Heart right ventricle (tissue), 16 donors: ENCODE measurements around the gene RASSF7. TPM values are rescaled to one million over a fixed set of nuclear protein-coding genes. Genes with fewer than 3 reads are reported as not detected.

ENCODE experiments used
- ATAC-seq, 8 donors: fragments of 200-7000 bp; cut with Tn5 transposase; one replicate each; pipeline ENCODE4 v1.9.1; 2020; ENCODE audit warnings: mild to moderate bottlenecking in 8 of 8, moderate library complexity in 8 of 8, moderate number of reproducible peaks in 1 of 8
- DNase-seq, 2 donors: peaks; one replicate each; pipeline ENCODE4 v3.0.0-alpha.2; 2020
- H3K27ac ChIP-seq, 10 donors: fragments of 200-600 bp; sonication (generic) in 2 of 10; one replicate each; pipeline versions ENCODE4 v1.5.0 to v1.8.0; 2020 to 2022; ENCODE audit warnings: mild to moderate bottlenecking in 3 of 10
- H3K27me3 ChIP-seq, 7 donors: fragments of 200-600 bp; one replicate each; pipeline ENCODE4 v1.8.0; 2021 to 2022; ENCODE audit warnings: mild to moderate bottlenecking in 2 of 7
- H3K36me3 ChIP-seq, 9 donors: fragments of 200-600 bp; sonication (generic) in 1 of 9; one replicate each; pipeline versions ENCODE4 v1.5.0 to v1.8.0; 2020 to 2022; ENCODE audit warnings: mild to moderate bottlenecking in 2 of 9
- H3K4me1 ChIP-seq, 9 donors: fragments of 200-600 bp; sonication (generic) in 1 of 9; one replicate each; pipeline versions ENCODE4 v1.5.0 to v1.8.0; 2020 to 2022; ENCODE audit warnings: mild to moderate bottlenecking in 4 of 9
- H3K4me3 ChIP-seq, 10 donors: fragments of 200-600 bp; sonication (generic) in 2 of 10; one replicate each; pipeline versions ENCODE4 v1.5.0 to v1.8.0; 2020 to 2022; ENCODE audit warnings: mild to moderate bottlenecking in 7 of 10, moderate library complexity in 2 of 10
- H3K9me3 ChIP-seq, 11 donors: fragments of 200-600 bp in 10 of 11; sonication (generic) in 2 of 11; one replicate each; pipeline versions ENCODE4 v1.5.0 to v1.8.0; 2013 to 2022; ENCODE audit warnings: mild to moderate bottlenecking in 2 of 11, control low read depth in 1 of 11, moderate library complexity in 1 of 11
- WGBS, 2 donors: extraction: QIAGEN DNeasy Blood & Tissue Kit; methylation state at CpG; one replicate each; pipeline ENCODE4 v1.1.7; 2013; ENCODE audit warnings: inconsistent platforms in 1 of 2; 5-methylcytosine and 5-hydroxymethylcytosine counted together
- intact Hi-C, 10 donors: fragments of 100-400 bp; cut with DNase I; formaldehyde crosslinking; loops; one replicate each; pipeline versions ENCODE4 v1.11.1 to v1.14.2; 2022
- polyA plus RNA-seq, 2 donors: library from polyadenylated mRNA; stranded (reverse); fragments of 200-250 nt; gene quantifications; one replicate each; pipeline ENCODE4 v1.2.3, GENCODE V29; 2013
- total RNA-seq, 10 donors: library from RNA; stranded (reverse); fragmentation: NEBNext Ultra II Directional in 3 of 10; extraction: Animal tissue kit (Norgen Biotek cat#: 25700) in 3 of 10; gene quantifications; one replicate each; pipeline versions ENCODE4 v1.2.1 to v1.2.4, GENCODE V29; 2021 to 2023
- TF ChIP-seq, protein P1 (sequence below), 9 donors: fragments of 200-600 bp; sonication (generic) in 2 of 9; IDR thresholded peaks; one replicate each; pipeline versions ENCODE4 v1.5.0 to v1.8.0; 2021 to 2022; ENCODE audit warnings: antibody characterized with exemption in 9 of 9, mild to moderate bottlenecking in 5 of 9, moderate library complexity in 1 of 9
- donor health status: Arrhythmogenic right ventricular cardiomyopathy.
- donor health status: ischemic (EF 13 %, LVEDD 7.1; RV severe dilation, severe dysfunction).
- donor health status: healthy with polysubstance abuse.
- donor health status: DM: no; HTN: yes; CAD: no.
- donor health status: DM: no; HTN: no; CAD: no.
- donor health status: ischemic (EF 25% LVEDD 6.9; RV normal size, moderate dysfunction).
- donor health status: ischemic (EF 25% LVEDD 5.7; RV mildly dilated, moderate dysfunction).
- donor health status: healthy.
- donor health status: DM: yes; HTN: yes; CAD: no.
- donor health status: Ischemic cardiomyopathy.
- donor health status: ischemic (EF 35%, LVEDD 5.7; RV mildly dilated, moderate dysfunction).
- donor health status: nonischemic (EF 11% LVEDD 7.7; RV severe dilation, severe dysfunction).
- donor health status: DM: yes; HTN: yes; CAD: no.
- donor health status: PGD.
- donor health status: ischemic (EF 29% LVEDD 5.4; RV normal size, mild dysfunction).
- donor health status: nonischemic (EF 23%, LVEDD 6.1; RV moderate dilation, normal function).

RASSF7 gene
- total and polyA plus RNA-seq, 12 donors, result 0.96 to 14.2 (median 2.3) TPM

DNA sequence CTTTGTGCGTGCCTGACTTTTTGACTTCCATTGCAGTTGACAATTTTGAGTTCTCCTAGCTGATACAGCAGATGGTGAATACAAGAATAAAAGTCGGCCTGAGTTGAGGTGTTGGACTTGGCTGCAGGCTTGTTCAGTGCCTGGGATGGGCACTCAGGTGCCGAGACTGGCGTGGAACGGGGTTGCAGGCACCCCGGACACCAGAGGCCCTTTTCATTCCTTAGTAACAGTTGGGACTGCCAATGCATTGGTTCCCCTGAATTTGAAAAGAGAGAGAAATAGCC, 16.8 kb downstream of the RASSF7 start:
- peak overlapping the region in 3 of 10 donors; percentile 93 to 99 (median 94) for H3K27ac ChIP-seq
- H3K9me3 ChIP-seq, result no peaks in the 10 kb centered on the region
- H3K36me3 ChIP-seq, result peaks cover 0 to 15% (median 10%) of the 10 kb centered on the region in 9 donors
- TF ChIP-seq, protein P1, sequence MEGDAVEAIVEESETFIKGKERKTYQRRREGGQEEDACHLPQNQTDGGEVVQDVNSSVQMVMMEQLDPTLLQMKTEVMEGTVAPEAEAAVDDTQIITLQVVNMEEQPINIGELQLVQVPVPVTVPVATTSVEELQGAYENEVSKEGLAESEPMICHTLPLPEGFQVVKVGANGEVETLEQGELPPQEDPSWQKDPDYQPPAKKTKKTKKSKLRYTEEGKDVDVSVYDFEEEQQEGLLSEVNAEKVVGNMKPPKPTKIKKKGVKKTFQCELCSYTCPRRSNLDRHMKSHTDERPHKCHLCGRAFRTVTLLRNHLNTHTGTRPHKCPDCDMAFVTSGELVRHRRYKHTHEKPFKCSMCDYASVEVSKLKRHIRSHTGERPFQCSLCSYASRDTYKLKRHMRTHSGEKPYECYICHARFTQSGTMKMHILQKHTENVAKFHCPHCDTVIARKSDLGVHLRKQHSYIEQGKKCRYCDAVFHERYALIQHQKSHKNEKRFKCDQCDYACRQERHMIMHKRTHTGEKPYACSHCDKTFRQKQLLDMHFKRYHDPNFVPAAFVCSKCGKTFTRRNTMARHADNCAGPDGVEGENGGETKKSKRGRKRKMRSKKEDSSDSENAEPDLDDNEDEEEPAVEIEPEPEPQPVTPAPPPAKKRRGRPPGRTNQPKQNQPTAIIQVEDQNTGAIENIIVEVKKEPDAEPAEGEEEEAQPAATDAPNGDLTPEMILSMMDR (IDR thresholded peaks at IDR 0.05), result no peak
- ATAC-seq (no peak), DNase-seq (no peak)
- intact Hi-C loops, result loop anchor here in 4 of 10 donors (2.0 to 10.0 kb wide), 4 partner anchors 35 to 63 kb away; partner anchors contain the start of gene IRF7 (in 2 of the 4)
- whole genome bisulfite sequencing, 2 donors, result 57 to 65% methylated on average over 6 of the region's 6 CpGs
- peak overlapping the region; percentile 58 to 98 (median 88) for H3K4me3 ChIP-seq
- peaks cover 0 to 21% (median 0%) of the 10 kb centered on the region in 7 donors for H3K27me3 ChIP-seq
- peaks cover 26 to 68% (median 56%) of the 10 kb centered on the region in 9 donors for H3K4me1 ChIP-seq

- Histone ChIP-seq H3K9me3 (no peaks in the 10 kb centered on the region), H3K27me3 (peaks cover 0 to 17% (median 0%) of the 10 kb centered on the region in 7 donors), H3K36me3 (peaks cover 0 to 24% (median 18%) of the 10 kb centered on the region in 9 donors), H3K4me3 (peak overlapping the region in 5 of 10 donors; percentile 75 to 98 (median 87)), H3K27ac (no peak overlapping the region), H3K4me1 (peaks cover 26 to 68% (median 56%) of the 10 kb centered on the region in 9 donors)
- DNase-seq (no peak), ATAC-seq (no peak)
- 75% methylated on average over 21 of the region's 21 CpGs for WGBS, 2 donors
- intact Hi-C loops, result loop anchor here in 3 of 10 donors (5.0 to 10.0 kb wide), 3 partner anchors 34 to 64 kb away; partner anchors contain the start of gene IRF7 (in 1 of the 3)
- TF ChIP-seq, protein P1 (IDR thresholded peaks at IDR 0.05), result no peak
Measured at GRCh38 chr11:578276-579035, 17.7 kb downstream of the RASSF7 start.

- Histone ChIP-seq H3K27me3 (peaks cover 0 to 6% (median 0%) of the 10 kb centered on the region in 7 donors), H3K4me3 (no peak overlapping the region), H3K4me1 (peaks cover 26 to 58% (median 50%) of the 10 kb centered on the region in 9 donors), H3K36me3 (peaks cover 0 to 40% (median 23%) of the 10 kb centered on the region in 9 donors), H3K27ac (peak overlapping the region in 2 of 10 donors; percentile 10 to 48), H3K9me3 (no peaks in the 10 kb centered on the region)
- DNase-seq (no peak), ATAC-seq (no peak)
- intact Hi-C loops, result loop anchor here in 3 of 10 donors (5.0 to 10.0 kb wide), 3 partner anchors 32 to 65 kb away; partner anchors contain the start of gene IRF7 (in 1 of the 3)
- WGBS, 2 donors, result 56 to 65% methylated on average over 20 of the region's 20 CpGs
- TF ChIP-seq, protein P1 (IDR thresholded peaks at IDR 0.05), result no peak
Measured at GRCh38 chr11:579830-580601, 19.2 kb downstream of the RASSF7 start.

DNA sequence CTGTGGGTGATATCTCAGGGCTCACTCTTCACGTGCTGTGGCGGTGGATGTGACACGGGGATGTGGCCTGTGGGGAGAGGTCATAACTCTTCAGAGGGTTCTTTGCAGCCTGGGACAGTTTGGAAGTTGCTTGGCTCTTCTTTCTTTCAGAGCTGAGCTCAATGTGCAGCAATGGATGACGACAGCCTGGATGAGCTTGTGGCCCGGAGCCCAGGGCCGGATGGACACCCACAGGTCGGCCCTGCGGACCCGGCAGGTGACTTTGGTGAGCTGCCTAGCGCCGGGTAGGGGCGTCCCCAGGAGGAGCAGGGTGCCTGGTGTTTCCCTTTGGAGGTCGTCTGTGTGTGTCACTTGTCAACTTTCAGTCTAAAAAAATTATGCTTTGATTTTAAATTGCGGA, 20.6 kb downstream of the RASSF7 start:
- intact Hi-C loops, result no loop called here
- ATAC-seq (peak in 1 of 8 donors; percentile 45), DNase-seq (no peak)
- no peaks in the 10 kb centered on the region for H3K27me3 ChIP-seq
- no peak overlapping the region for H3K27ac ChIP-seq
- H3K4me1 ChIP-seq, result peaks cover 26 to 52% (median 45%) of the 10 kb centered on the region in 9 donors
- H3K36me3 ChIP-seq, result peaks cover 0 to 48% (median 24%) of the 10 kb centered on the region in 9 donors
- H3K9me3 ChIP-seq, result no peaks in the 10 kb centered on the region
- TF ChIP-seq, protein P1 (IDR thresholded peaks at IDR 0.05), result no peak
- 59 to 60% methylated on average over 14 of the region's 14 CpGs for WGBS, 2 donors
- no peak overlapping the region for H3K4me3 ChIP-seq
